Left ventricle myocardium superior (tissue), 1 donor: ENCODE measurements around the gene RTN4. TPM values are rescaled to one million over a fixed set of nuclear protein-coding genes. Genes with fewer than 3 reads are reported as not detected.
A peak's percentile ranks its signal among the peaks of the same experiment; 100 is the strongest.

Experiments
- ATAC-seq: fragments of 200-7000 bp; cut with Tn5 transposase; one replicate; pipeline ENCODE4 v1.9.1; 2020; ENCODE audit warnings: mild to moderate bottlenecking, moderate library complexity
- DNase-seq: peaks from one replicate; pipeline ENCODE4 v3.0.0-alpha.2; 2020
- intact Hi-C: fragments of 100-400 bp; cut with micrococcal nuclease; formaldehyde crosslinking; loops from one replicate; pipeline ENCODE4 v1.11.0; 2022
- total RNA-seq: library from RNA; stranded (reverse); fragmentation: NEBNext Ultra II Directional; extraction: Animal tissue kit (Norgen Biotek cat#: 25700); gene quantifications from one replicate; pipeline ENCODE4 v1.2.1, GENCODE V29; 2021
- donor health status: DM: no; HTN: yes; CAD: no; lungs with severe emphysema.

The RTN4 gene
- total RNA-seq, 1 donor from 2014 or later, result 43.5 TPM

- ATAC-seq (no peak), DNase-seq (no peak)
- intact Hi-C loops, result no loop called here
Observed at GRCh38 chr2:54984476-54984875, 65.8 kb downstream of the RTN4 start.

DNA sequence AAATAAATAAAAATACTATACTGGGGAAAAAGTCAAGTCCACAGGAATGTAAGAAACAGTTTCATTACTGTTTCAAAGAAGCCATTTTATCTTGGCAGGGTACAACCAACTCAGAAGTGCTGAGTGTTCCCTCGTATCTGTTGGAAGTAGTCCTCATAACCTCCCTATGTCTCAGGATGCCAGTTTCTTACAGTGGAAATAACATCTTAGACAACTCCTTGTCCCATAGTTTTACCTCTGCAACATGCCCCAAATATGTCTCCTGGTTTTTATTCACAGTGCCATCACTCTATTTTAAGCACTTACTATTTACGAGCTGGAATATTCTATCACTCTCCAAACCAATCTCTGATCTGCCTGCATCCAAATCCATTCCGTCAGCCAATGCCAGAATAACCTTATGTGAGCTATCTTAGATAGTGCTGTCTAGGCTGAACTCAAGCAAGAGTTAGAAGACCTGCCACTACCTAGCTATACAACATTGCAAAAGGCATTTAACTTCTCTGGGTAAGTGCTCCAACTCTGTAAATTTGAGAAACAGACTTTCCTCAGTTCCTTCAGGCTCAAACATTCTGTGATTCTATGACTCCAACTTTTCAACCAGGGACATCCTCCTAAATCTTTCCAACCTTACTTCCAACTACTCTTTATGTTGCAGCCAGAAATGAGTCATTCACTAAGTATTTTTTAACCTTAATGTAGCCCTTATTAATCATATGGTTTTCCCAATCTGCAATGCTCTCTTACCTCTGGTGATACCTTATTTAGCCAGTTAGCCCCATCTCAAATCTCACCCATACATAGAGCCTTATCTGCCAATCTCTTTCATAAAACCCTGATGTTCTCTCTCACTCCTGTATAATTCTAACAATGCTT is 66.7 kb downstream of the RTN4 start:
- DNase-seq (no peak), ATAC-seq (peak; percentile 77)
- intact Hi-C loops, result no loop called here

- intact Hi-C loops, result no loop called here
- ATAC-seq (no peak), DNase-seq (no peak)
Observed at GRCh38 chr2:54981385-54981784, 68.9 kb downstream of the RTN4 start.

DNA sequence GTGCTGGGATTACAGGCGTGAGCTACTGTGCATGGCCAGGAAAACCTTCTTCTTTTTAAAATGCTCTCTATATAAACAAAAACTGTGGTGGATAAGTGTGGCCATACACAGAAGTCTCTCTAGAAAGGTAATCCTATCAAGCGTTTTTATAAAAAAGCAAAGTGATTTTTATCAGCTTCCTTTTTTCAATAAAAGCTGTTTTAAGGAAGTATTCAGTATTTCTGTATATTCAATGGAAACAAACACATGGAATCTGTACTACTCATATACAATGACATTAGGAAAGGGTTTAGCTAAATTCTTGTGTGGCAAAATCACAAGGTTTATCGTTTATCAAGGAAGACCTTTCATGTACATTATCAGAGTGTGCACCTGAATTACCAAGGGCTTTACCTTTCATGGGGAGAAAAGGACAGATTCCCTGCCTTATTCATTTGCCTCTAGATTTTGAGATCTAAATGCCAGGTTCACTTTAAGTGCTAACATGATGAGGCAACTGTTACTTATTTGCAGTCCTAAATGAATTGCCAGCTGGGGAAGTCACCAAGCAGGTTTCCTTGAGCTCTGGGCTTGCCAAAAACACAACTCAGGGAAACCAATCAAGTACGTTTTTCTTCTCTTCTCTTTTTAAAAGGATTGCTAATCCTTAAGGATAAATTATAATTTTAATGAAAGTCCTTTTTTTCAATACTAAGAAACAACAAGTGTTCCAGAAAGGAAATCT is 70.8 kb downstream of the RTN4 start:
- intact Hi-C loops, result no loop called here
- DNase-seq (no peak), ATAC-seq (no peak)

DNA sequence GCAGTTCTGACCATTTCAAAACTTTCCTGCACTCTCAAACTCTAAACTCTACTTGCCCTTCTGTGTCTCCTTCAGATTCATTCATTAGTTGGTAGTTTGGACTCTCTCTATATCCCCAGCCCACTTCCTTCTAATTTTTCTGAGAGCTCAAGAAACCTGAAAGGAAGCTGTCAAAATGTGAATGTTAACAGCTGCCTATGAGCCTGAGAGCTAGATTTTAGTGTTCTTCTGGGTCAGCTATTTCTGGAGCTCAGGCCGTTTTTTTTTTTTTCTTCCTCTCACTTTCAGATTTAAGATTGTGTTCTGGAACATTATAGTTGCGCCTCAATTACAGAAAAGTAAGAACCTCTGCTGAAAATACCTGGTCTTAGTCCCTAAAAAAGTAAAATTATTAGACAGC is 73.1 kb downstream of the RTN4 start:
- DNase-seq (no peak), ATAC-seq (peak; percentile 51)
- intact Hi-C loops, result no loop called here

DNA sequence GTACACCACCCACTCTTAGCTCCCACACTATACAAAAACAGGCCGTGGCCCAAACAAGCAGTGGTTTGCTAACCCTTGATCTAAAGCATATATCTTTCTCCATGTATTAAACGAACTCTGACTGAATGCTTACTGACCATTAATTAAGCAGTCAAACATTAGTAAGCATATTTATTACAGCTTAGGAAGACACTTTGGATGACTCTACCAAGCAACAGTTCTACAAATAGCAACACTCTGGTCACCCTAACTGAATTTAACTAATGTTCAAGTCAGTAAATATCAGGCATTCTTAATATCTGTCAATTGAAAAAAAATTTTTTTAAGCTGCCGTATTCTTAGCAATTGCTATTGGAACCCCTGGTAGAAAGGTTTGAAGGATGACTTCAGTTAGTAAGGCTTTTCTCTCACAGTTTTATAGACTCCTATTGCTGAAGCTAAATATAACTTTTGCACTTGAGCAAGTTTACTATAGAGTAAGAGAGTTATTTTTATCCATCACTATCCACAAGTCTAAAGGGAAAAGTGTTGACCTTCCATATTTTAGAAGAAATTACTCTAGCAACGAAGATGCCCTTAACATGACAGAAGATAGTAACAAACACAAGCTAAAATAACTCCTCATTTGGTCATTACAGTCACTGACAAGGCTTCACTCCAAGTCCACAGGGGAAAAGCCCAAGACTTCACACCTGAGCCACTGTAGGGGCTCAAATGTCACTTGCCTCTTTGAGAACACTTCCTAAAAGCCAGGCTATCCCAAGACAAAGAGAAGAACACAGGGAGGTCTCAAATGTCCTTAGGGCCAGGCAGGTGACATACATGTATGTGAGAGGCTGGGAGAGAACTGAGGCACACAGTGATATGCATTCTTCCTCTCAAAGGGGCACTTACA is 74.4 kb downstream of the RTN4 start:
- intact Hi-C loops, result no loop called here
- ATAC-seq (peak; percentile 69), DNase-seq (no peak)

GRCh38 chr2:54975175-54975574 is 75.1 kb downstream of the RTN4 start:
- intact Hi-C loops, result no loop called here
- DNase-seq, result no peak
- no peak for ATAC-seq

- intact Hi-C loops, result no loop called here
- no peak for ATAC-seq
- DNase-seq, result no peak
Observed at GRCh38 chr2:54969940-54970338, 80.3 kb downstream of the RTN4 start.

DNA sequence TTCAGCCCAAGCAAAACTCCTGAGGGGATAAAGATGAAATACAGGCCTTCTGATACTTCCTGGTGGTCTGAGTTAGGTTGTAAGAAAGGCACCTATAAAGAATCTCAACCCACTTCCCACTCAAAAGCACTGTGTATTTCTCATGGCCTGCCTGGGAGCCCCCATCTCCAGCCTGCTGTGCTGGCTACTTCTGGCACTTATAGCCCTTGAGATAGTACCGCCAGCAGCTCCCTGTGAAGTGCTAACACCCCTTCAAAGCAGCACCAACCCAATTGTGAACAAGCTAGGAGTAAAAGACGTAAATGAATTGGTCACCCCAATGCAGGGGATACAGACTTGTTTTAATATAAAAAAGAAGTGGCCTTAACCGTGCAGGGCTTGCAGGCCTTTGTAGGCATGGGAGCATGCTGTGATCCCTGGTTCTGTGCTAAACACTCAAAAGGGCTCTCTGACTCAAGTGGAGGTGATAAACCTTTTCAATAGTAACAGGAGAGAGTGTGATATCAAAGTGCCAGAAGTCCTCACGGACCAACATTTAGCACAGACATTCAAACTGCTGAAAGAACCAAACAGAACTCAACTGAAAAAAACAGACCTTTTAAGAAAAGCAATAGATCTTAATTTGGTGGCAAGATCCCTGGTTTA is 80.8 kb downstream of the RTN4 start:
- peak; percentile 82 for ATAC-seq
- intact Hi-C loops, result no loop called here
- DNase-seq, result no peak

DNA sequence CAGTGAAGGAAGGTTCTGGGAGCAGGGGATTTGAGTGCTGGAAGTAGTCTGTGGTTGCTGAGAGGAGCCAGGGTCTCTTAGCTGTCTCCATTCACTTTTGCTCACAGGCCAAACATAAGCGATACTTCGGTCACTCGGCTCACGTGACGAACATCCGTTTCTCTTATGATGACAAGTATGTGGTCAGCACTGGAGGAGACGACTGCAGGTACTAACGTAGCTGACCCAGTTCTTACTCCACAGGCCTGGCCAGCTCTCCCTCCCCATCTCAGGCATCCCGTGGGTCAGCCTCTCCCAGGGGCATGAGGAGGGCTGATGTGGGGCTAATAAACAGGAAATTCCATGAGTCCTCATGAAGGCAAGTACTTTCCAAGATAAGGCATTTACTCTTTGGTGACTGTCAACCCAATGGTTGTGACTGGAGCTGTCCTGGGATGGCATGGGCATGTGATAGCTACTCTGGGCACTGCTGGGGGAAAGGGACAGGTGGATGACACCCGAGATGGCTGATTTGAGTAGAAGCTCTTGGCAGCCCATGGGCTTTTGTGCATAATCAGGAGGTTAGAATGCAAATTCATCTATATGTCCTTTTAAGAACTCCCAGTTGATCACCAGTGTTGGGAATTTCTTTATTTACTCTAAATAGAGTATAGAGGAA is 81.6 kb downstream of the RTN4 start:
- intact Hi-C loops, result no loop called here
- DNase-seq (no peak), ATAC-seq (peak; percentile 34)

DNA sequence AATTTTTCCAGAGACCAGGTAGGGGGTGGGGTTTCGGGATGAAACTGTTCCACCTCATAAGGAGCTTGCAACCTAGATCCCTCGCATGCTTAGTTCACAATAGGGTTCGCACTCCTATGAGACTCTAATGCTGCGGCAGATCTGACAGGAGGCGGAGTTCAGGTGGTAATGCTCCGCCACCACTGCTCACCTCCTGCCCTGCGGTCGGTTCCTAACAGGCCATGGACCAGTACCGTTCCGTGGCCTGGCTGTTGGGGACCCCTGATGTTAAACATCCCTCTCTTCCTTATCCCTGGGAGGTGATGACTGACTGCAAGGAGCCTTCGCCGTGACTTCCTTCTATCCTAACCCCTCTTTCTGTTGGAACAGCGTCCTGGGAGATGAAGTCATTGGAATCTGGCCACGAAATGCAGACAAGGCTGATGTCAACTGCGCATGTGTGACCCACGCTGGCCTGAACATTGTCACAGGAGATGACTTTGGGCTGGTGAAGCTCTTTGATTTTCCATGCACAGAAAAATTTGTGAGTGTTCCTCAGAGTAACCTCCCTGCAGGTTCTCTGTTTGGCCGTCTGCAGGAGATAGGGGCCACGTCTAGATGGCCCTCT is 82.4 kb downstream of the RTN4 start:
- intact Hi-C loops, result no loop called here
- ATAC-seq (peak; percentile 52), DNase-seq (peak; percentile 55)

DNA sequence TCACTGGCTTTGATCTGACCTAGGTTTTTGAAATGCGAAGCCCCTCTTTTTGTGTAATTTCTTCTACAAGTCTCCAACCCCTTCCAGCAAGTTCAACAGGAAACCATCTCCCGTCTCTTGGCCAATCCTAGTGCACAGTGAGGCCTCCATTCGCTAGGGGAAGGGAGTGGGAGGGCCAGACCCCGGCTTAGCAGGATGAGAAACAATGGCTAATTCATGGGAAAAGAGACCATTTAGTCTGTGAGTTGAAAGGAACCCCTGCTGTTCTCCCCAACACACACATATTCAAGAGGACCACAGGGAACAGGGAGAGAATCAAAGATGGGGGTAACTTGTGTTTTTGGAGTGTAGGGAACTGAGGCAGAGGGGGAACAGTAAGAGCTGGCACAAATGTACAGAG is 83.0 kb downstream of the RTN4 start:
- ATAC-seq, result no peak

GRCh38 chr2:54966837-54967236 is 83.4 kb downstream of the RTN4 start:
- no peak for ATAC-seq
- intact Hi-C loops, result no loop called here
- DNase-seq, result no peak

More for the DNA sequence above, 83.0 kb downstream of the RTN4 start:
- DNase-seq, result no peak
- intact Hi-C loops, result no loop called here

GRCh38 chr2:54966165-54966832 is 84.0 kb downstream of the RTN4 start:
- intact Hi-C loops, result no loop called here
- DNase-seq (no peak), ATAC-seq (peak; percentile 21)

DNA sequence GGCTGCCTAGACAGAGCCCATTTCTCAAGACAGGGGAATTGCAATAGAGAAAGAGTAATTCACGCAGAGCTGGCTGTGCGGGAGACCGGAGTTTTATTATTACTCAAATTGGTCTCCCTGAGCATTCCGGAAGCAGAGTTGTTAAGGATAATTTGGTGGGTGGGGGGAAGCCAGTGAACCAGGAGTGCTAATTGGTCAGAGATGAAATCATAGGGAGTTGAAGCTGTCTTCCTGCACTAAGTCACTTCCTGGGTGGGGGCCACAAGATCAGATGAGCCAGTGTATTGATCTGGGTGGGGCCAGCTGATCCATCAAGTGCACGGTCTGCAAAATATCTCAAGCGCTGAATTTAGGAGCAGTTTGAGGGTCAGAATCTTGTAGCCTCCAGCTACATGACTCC is 84.8 kb downstream of the RTN4 start:
- intact Hi-C loops, result no loop called here
- DNase-seq, result no peak
- no peak for ATAC-seq

DNA sequence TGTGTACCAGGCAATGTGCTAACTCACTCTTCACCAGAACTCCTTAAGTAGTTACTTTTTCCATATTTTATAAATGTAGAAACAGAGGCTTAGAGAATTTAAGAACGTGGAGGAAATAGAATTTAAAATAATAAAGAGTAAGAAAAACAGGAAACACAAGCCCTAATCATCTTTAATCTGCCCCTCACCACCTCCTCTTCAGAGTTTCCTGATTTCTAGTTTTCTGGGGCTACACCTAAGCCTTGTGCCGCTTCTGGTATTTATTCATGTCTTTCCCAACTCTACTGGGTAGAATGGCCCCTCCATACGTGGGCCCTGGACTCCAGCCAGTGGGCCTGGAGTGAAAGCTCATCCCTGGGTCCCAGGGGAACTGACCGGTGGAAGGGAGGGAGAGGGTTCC is 85.4 kb downstream of the RTN4 start:
- intact Hi-C loops, result no loop called here
- no peak for DNase-seq
- no peak for ATAC-seq

DNA sequence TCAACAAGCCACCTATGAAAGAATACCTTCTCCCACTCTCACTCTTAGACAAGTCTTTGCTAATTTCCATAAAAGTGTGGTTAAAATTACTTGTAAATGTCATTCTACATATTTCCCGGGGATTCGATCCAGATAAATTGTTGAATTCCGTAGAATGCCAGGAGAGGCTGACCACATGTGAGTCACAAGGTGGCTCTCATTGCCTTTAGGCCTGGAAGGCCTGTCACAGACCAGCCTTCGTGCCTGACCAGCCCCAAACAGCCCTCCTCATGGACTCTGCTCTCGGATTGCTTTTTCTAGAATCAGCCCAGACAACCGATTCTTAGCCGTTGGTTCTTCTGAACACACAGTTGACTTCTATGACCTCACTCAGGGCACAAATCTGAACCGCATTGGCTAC is 86.0 kb downstream of the RTN4 start:
- no peak for ATAC-seq

DNA sequence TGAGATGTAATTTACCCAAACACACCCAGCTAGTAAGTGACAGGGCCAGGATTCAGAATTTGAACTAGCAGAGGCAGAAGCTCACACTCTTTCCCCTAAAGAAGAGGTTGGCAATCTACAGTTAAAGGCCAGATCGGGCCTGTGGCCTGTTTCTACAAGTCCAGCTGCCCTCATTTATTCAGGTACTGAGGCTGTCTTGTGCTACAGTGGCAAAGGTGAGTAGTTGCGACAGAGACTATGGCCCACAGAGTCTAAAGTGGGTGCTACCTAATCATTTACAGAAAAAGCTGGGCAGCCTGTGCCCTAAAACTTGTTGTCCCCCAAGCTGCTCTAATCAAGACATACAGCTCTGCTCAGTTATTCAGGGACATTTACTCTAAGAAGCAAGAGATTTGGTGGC is 86.8 kb downstream of the RTN4 start:
- intact Hi-C loops, result no loop called here
- no peak for ATAC-seq
- no peak for DNase-seq

More for the DNA sequence above, 86.0 kb downstream of the RTN4 start:
- DNase-seq, result no peak
- intact Hi-C loops, result no loop called here
